COLO668 (cell line): ENCODE measurements around the gene CHRND.
A peak's percentile ranks its signal among the peaks of the same experiment; 100 is the strongest.
"Not testable (repeated sequence)": the region's sequence is repeated elsewhere in the genome, so short reads cannot be mapped to it uniquely, and the experiment has no call there.

Source experiments
- DNase-seq: peaks from one replicate; lab custom pipeline; 2025; ENCODE audit not compliant: unreplicated experiment; lab: John Stamatoyannopoulos, UW

CHRND gene

DNA sequence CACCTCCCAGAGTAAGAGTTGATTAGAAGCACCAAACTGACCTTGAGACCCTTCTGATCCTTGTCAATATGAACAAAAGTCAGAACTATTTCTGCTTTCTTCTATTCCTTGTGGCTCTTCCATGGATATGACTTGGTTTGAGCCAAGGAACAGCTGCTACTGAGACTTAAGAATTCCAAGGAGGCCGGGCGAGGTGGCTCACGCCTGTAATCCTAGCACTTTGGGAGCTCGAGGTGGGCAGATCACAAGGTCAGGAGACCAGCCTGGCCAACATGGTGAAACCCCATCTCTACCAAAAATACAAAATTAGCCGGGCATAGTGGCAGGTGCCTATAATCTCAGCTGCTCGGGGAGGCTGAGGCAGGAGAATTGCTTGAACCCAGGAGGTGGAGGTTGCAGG, 44.5 kb downstream of the CHRND start:
- DNase-seq: not testable (repeated sequence)

DNA sequence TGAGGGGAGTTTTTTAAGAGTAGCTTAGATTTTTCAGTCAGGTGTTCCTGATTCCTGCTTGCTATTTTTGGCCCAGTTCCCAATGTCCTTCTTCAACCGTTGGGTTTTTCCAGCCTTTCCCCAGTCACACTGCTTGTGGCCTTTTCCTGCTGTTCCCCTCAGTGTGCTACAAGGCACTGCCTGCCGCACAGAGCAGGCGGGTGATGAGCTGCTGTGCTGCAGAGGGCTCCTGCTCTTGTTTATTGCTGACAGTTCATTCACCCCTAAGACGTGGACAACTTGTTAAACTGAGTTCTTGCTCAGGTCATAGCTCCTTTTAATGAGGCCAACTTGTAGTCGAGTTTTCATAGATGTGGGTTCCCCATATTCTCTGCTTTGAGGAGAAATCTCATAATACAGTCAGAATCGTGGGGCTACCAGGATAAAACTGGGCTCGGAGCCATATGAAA, 45.1 kb downstream of the CHRND start:
- no peak for DNase-seq

GRCh38 chr2:232573042-232573441, 47.1 kb downstream of the CHRND start:
- DNase-seq: no peak

DNA sequence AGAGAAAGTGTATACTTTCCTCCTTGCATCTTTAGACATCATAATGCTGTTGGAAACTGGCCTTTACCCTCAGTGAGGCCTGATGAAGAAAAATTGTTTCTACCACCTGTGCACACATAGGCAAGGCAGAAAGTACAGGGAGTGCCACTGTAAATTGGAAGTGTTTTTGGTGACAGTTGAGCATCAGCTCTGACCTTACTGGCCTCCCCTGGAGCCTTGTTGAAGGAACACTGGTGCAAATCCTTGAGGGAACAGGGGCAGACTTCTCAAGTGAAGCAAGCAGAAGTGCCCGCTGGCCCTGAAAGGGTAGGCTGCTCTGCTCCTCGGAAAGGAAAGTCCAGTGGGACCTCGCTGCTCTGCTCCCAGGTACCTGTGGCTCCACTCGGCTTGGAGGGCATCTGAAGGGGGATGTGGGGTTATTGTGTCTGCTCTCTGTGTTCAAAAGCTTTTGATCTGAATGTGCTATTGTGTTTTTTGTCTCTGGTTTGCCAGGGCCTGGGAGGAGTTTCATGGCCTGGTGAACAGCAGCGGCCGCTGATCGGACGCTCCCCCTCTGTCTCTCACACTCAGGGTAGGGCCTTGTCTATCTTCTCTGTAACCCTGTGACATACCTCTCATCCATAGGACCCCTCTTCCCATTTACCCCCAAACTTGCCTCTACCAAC, 47.9 kb downstream of the CHRND start:
- no peak for DNase-seq

- no peak for DNase-seq
Measured at GRCh38 chr2:232574674-232575403, 48.9 kb downstream of the CHRND start.

DNA sequence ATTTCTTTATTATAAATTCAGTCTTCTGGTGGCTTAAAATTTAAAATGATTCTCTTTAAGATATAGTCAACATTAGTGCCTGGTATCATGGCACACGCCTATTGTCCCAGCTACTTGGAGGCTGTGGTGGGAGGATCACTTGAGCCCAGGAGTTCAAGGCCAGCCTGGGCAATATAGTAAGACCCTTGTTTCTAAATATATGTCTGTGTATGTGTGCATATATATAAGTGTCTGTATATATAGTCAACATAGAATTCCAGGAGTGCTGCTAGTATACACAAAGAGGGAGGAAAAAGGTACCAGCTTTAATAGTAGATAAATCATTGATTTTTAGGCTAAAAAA, 49.4 kb downstream of the CHRND start:
- DNase-seq: no peak

- DNase-seq: no peak
Measured at GRCh38 chr2:232576995-232577394, 51.0 kb downstream of the CHRND start.

DNA sequence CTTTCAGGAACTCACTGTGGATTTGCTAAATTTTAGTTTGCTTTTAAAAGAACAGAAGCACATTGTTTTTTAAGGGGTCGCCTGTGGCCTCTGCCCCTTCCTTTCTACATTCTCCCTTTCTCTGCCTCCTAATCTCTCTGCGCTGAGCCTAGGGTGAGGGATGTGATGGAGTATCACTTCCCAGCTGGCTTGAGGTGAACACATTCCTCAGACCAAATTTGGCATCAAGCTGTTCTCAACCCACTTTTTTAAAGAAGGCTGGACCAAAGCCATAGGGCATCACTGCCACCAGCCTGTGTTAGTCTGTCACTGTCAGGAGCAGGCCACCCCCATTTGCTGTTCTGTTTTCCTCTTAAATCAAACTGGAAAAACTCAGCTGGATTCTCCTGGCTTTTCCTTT, 51.9 kb downstream of the CHRND start:
- no peak for DNase-seq

DNA sequence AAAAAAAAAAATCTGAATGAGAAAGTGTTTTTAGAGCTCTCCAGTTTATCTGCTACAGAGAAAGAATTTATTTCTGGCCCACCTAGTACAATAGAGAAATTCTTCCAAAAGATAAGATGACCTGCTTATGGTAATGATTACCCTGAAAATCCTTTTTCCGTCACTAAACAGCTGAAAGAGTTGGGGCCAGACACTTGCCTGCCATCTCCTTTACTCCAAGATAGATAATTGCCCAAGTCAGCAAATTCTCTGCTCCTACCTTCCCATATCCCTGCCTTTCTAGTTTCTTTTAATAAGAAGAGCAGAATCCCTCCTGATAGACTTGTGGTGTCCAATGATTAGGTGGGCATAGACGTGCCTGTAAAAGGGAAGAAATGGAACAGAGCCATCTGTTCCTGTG, 52.7 kb downstream of the CHRND start:
- no peak for DNase-seq

DNA sequence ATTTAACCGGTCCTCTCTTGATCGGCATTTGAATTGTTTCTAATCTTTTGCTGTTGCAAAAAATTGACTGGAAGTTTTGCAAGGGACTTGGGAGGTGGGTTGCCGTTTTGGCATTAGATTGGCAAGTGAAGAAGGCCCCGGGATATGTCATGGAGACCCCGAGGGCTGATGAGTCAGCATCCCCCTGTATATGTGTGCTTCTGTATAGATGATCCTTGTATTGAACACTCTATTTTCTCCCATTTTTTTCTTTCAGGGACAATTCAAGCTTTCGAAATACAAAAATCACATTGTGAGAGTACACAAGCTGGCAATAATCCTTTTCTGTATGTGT, 54.7 kb downstream of the CHRND start:
- DNase-seq: no peak

DNA sequence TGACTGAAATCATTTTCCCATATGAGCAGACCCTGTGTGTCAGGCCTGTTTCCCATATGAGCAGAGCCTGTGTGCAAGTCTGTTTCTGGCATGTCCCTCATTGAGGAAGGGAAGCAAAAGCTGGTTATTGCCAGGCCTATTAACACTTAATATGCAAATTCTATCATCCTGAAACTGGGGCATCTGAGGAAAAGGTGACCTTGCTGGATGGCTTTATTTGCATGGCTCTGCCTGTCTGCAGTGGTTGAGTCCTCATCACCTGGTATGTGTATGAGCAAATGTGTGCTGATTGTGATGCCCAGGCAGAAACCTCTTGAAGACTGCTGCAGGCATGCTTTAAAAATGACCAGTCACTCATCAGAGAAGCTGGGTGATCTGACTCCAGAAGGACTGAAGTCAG, 55.8 kb downstream of the CHRND start:
- DNase-seq: no peak

DNA sequence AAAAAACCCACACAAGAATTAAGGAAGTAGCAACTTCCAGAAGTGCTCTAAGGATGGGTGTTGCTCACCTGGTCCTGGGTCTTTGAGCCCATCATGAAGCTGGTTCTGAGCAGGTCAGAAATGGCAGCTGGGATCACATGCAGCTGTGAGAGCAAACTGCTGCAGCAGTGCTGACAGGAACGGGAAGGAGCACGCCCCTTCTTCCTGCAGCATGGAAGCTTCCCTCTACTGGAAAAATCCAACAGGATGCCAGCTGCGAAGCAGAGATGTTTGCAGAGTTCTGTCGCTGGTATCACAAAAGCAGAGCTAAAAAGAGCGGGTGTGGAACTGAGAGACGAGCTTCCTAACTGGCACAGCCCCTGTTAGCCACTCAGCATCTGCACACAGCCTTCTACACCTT, 58.3 kb downstream of the CHRND start:
- peak; percentile 3 for DNase-seq
